HG03139 (cell line): ENCODE data around the gene RASA3.
A peak's percentile ranks its signal among the peaks of the same experiment; 100 is the strongest.
"Not testable (repeated sequence)": the region's sequence is repeated elsewhere in the genome, so short reads cannot be mapped to it uniquely, and the experiment has no call there.

Experiments
- ATAC-seq: cut with Tn5 transposase; IDR thresholded peaks from one replicate; pipeline ENCODE4 v1.9.1; 2021; ENCODE audit not compliant: unreplicated experiment

Gene RASA3

DNA sequence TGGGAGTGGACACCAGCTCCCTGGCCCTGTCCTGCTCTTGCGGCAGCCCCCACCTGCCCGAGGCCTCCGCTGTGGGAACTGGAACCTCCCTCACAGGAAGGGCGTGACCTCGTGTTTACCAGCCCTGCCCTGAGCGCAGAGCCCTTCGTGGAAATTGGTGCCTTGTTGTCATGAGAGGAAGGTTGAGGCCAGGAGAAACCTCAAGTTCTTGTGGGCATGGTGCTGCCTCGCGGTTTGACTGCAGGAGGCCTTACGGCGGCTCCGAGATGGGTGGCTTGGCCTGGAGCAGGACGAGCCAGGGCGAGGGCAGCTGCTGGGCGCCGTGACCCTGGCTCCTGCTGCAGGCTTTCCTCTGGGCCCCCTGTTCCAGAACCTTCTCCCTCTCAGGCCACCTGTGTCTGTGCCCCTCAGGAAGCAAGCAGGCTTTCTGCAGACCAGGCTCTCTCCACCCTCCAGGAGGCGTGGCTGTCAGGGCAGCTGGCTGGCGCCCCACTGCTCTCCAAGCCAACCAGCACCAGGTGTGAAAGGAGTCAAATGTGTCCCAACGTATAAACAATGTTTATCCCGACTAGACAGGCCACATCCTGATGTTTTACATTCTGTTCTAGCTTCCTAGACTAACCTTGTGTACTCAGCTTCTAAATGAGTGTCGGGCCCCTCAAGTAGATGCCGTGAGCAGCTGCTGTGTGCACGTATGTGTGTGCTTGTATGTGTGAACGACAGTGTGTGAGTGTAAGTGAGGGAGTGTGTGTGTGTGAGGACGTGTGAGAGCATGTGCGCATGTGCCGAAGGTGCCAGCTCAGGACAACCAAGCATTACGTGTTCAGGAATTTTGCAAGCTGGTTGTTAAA, 10.4 kb upstream of the RASA3 start:
- ATAC-seq, result no peak

DNA sequence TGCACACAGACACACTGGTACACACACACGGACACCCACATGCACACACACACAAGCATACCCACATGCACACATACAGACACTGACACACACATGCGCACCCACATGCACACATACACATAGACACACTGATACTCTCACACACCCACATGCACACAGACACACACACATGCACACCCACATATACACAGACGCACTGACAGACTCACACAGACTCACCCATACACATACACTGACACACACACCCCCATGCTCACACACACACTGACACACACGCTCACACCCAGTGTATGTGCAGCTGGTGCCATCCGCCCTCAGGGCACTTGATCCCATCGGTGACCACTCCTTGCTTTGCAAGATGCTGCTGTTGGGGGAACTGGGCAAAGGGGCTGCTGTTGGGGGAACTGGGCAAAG, 9.7 kb upstream of the RASA3 start:
- ATAC-seq, result no peak

GRCh38 chr13:114141261-114141996, 9.0 kb upstream of the RASA3 start:
- ATAC-seq, result no peak

GRCh38 chr13:114140906-114141250, 8.5 kb upstream of the RASA3 start:
- ATAC-seq, result no peak

GRCh38 chr13:114140131-114140905, 7.9 kb upstream of the RASA3 start:
- no peak for ATAC-seq

- ATAC-seq, result no peak
These were observed 4.2 kb upstream of the RASA3 start for GRCh38 chr13:114136576-114136975.

- no peak for ATAC-seq
These were observed 3.3 kb upstream of the RASA3 start for GRCh38 chr13:114135731-114136171.

GRCh38 chr13:114134944-114135610, 2.7 kb upstream of the RASA3 start:
- no peak for ATAC-seq

- no peak for ATAC-seq
These were observed 1.9 kb upstream of the RASA3 start for GRCh38 chr13:114134111-114134943.

DNA sequence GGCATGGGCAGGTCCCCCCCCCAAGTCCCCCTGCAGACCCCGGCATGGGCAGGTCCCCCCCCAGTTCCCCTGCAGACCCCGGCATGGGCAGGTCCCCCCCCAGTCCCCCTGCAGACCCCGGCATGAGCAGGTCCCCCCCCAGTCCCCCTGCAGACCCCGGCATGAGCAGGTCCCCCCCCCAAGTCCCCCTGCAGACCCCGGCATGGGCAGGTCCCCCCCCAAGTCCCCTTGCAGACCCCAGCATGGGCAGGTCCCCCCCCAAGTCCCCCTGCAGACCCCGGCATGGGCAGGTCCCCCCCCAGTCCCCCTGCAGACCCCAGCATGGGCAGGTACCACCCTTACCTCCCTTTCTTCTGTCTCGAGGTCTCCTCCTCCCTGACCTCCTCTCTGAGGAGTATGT, 1.1 kb upstream of the RASA3 start:
- ATAC-seq, result not testable (repeated sequence)

GRCh38 chr13:114133126-114133525, 703 bp upstream of the RASA3 start:
- not testable (repeated sequence) for ATAC-seq

DNA sequence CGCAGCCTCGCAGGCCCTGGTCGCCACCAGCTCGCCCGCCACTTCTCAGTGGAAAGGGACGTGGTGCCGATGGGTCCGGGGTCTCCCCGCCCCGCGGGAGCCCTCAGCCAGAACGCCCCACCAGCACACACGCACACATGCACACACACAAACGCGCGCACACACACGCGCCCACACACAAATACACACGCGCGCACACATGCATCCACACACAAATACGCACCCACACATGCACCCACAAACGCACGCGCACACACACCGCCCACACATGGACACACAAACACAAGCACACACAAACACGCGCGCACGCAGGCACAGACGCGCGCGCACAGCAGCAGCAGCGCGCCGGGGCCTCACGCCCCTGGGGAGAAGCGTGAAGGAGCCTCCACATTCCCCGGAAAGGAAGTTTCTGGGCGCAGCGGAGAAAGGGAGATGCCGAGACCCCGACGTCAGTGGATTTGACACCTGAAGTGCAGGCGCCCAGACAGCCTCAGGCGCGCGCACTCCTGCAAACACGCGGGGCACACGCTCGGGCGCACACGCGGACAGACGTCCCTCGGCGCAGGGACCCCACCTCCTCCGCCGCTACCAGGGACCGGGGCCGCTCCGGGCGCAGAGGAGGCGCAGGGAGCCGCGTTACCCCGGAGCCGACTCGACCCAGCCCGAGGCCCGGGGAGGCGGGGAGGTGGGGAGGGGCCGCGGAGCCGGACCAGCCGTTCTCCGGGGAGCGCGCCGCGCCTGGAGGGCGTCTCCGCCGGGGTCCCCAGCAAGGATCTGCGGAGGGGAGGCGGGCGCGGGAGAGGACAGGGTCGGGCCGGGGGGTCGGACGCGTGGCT, 622 bp downstream of the RASA3 start:
- ATAC-seq, result peak; percentile 6

DNA sequence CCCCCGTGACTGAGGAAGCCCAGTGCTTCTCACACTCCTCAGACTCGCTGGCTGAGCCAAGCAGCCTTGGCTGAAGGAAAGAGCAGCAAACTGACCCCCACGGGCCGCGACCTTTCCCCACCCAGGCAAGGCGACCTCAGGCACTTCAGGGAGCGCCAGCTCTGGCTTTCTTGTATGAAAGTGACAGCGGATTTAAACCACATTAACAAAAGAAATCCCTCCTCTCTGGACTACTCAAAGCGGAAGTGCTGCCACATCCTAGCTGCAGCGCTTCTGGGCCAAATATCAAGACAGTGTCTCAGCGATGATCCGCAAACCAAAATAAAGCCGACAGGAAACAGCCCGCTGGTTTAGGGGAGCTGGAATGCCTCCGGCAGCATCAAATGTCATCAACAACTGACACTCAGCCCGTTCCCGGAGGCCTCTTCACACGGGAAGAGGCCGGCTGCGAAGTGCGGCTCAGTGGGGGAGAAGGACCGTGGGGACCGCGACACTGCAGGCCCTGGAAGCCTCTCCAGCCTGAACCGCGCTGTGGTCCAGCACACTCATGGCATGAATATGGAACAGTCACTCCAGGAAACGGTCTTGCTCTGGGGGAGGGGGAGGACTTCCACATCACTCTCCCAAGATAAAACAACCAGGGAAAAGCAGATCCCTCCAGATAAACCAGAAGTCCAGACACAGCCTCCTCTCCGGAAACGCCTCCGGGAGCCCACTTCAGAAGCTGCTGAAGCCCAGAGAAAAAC, 1.4 kb downstream of the RASA3 start:
- ATAC-seq, result no peak

- ATAC-seq, result no peak
These were observed 2.1 kb downstream of the RASA3 start for GRCh38 chr13:114130131-114130836.

GRCh38 chr13:114129649-114130062, 2.8 kb downstream of the RASA3 start:
- ATAC-seq, result no peak

DNA sequence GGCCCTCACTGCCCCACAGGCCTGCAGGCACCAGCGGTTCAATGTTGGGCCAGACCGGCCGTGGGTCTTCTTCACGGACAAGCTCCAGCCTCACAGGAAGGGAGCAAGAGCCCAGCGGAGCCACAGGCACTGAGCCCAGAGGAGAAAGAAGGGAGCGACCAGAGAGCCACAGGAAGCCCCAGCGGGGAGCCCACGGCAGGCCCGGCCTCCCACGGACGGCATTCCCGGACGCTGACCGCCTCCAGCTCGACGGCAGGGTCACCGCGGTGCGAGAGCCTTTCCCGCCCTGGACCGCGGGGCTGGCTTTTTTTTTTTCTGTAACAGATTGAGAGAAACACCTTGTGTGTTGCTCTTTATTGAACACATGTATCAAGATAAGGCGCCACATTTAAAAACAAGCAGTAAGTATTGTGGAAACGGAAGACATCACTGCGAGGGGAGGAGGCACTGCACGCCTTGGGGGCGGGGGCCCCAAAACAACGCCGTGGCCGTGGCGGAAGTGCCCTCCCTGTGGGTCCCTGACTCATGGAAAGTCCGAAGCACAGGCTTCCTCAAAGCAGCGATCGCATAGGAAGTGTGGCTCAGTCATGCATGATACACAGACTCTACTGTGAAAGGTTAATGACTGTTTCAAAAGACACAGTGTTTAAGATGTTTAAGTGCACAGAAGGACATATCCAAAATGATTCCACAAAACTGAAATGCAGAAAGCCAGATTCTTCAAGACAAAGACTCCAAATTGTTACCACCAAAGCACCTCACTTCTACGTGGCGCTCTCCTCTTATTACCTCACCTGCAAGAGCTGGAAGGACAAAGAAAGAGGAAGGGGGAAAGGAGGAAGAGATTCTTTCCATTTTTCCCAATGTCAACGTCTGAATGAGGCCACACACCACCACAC, 3.5 kb downstream of the RASA3 start:
- ATAC-seq, result peak; percentile 55

DNA sequence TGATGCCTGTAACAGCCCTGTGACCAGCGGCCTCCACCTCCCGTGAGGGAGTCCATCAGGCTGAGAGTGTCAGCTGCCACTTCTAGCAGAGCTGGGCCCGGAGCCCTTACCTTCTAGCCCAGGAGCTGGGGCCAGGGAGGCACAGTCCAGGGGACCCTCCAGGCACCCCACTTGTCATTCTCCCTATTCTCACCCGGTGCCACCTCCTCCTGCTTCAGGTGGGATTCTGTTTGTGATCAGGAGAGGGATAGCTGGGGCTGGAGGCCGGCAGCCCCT, 4.1 kb downstream of the RASA3 start:
- no peak for ATAC-seq
